ENCODE data around the gene DOCK4. TPM values are rescaled to one million over a fixed set of nuclear protein-coding genes. Genes with fewer than 3 reads are reported as not detected.

Gene DOCK4
- total RNA-seq, 4 donors from 2014 or later: 8.2 to 9.0 (median 8.6) TPM

GRCh38 chr7:111740942-111741341, 465.3 kb downstream of the DOCK4 start:
- H3K4me3 ChIP-seq (ENCODE audit: low read depth, poor library complexity, severe bottlenecking): no peak overlapping the region
- 92 to 94% methylated on average over 3 of the region's 3 CpGs for WGBS, 2 donors
- intact Hi-C loops (cut with DNase I; ENCODE audit: low total_unique reads): loop anchor here (10.0 kb wide), 2 partner anchors 674 to 754 kb away; no protein-coding TSS in a partner anchor
- no peak for DNase-seq (ENCODE audit: low spot score in 2 of 2)
- TF ChIP-seq POLR2A (IDR thresholded peaks at IDR 0.05) (no peak), CTCF (IDR thresholded peaks at IDR 0.05) (no peak)

GRCh38 chr7:111736552-111736874, 469.7 kb downstream of the DOCK4 start:
- H3K4me3 ChIP-seq (ENCODE audit: low read depth, poor library complexity, severe bottlenecking): no peak overlapping the region
- no peak for TF ChIP-seq CTCF (IDR thresholded peaks at IDR 0.05)
- intact Hi-C loops (cut with DNase I; ENCODE audit: low total_unique reads): no loop called here
- DNase-seq (ENCODE audit: low spot score in 2 of 2): no peak
- WGBS, 2 donors: 34 to 35% methylated on average over 4 of the region's 4 CpGs

- intact Hi-C loops (cut with DNase I; ENCODE audit: low total_unique reads): no loop called here
- no peak overlapping the region for H3K4me3 ChIP-seq (ENCODE audit: low read depth, poor library complexity, severe bottlenecking)
- DNase-seq (ENCODE audit: low spot score in 2 of 2): peak in 1 of 2 donors; percentile 78
- 44 to 45% methylated on average over 11 of the region's 11 CpGs for WGBS, 2 donors
- peak in 1 of 3 donors; percentile 74 for TF ChIP-seq CTCF (IDR thresholded peaks at IDR 0.05)
- TF ChIP-seq POLR2A (IDR thresholded peaks at IDR 0.05): no peak
These were observed 470.3 kb downstream of the DOCK4 start for GRCh38 chr7:111735661-111736551.

GRCh38 chr7:111734954-111735660, 471.1 kb downstream of the DOCK4 start:
- no peak overlapping the region for H3K4me3 ChIP-seq (ENCODE audit: low read depth, poor library complexity, severe bottlenecking)
- no peak for DNase-seq (ENCODE audit: low spot score in 2 of 2)
- WGBS, 2 donors: 53 to 59% methylated on average over 4 of the region's 4 CpGs
- intact Hi-C loops (cut with DNase I; ENCODE audit: low total_unique reads): no loop called here
- TF ChIP-seq CTCF (IDR thresholded peaks at IDR 0.05): no peak
- TF ChIP-seq POLR2A (IDR thresholded peaks at IDR 0.05): no peak

GRCh38 chr7:111732923-111733322, 473.3 kb downstream of the DOCK4 start:
- 88 to 90% methylated on average over 4 of the region's 4 CpGs for WGBS, 2 donors
- intact Hi-C loops (cut with DNase I; ENCODE audit: low total_unique reads): no loop called here
- DNase-seq (ENCODE audit: low spot score in 2 of 2): no peak
- no peak overlapping the region for H3K4me3 ChIP-seq (ENCODE audit: low read depth, poor library complexity, severe bottlenecking)
- TF ChIP-seq CTCF (IDR thresholded peaks at IDR 0.05) (no peak), POLR2A (IDR thresholded peaks at IDR 0.05) (no peak)
